HG03457 (cell line): ENCODE results near the gene LBHD2.
"Not testable (repeated sequence)": the region's sequence is repeated elsewhere in the genome, so short reads cannot be mapped to it uniquely, and the experiment has no call there.

Experiments used
- ATAC-seq: cut with Tn5 transposase; IDR thresholded peaks from one replicate; pipeline ENCODE4 v1.9.1; 2021; ENCODE audit warnings: moderate number of reproducible peaks; ENCODE audit not compliant: unreplicated experiment

Gene LBHD2

DNA sequence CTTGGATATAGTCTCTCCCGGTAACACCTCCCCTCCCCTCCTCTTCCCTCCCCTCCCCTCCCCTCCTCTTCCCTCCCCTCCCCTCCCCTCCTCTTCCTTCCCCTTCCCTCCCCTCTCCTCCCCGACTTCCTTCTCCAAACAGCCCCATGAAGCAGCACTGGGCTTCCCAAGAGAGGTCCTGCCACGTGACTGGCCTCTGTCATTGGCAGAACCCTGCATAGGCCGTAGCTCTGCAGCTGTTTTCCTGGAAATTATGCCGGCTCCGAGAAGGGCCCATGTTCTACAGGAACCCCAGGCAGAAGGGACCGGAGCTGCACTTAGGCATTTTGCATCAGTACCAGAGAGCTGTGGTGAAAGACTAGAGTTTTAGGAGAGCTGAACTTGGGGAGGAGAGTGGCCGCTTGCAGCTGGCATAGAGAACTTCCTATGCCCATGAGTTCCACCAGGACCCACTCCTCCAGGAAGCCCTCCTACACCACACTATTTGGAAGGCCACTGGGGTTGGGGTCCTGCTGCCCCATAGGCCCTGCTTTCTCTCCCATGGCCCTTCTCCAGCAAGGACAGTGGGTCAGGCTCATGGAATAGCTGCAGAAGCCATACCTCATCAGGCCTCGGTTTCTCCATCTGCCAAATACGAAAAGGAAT lies 34.1 kb downstream of the LBHD2 start:
- no peak for ATAC-seq

DNA sequence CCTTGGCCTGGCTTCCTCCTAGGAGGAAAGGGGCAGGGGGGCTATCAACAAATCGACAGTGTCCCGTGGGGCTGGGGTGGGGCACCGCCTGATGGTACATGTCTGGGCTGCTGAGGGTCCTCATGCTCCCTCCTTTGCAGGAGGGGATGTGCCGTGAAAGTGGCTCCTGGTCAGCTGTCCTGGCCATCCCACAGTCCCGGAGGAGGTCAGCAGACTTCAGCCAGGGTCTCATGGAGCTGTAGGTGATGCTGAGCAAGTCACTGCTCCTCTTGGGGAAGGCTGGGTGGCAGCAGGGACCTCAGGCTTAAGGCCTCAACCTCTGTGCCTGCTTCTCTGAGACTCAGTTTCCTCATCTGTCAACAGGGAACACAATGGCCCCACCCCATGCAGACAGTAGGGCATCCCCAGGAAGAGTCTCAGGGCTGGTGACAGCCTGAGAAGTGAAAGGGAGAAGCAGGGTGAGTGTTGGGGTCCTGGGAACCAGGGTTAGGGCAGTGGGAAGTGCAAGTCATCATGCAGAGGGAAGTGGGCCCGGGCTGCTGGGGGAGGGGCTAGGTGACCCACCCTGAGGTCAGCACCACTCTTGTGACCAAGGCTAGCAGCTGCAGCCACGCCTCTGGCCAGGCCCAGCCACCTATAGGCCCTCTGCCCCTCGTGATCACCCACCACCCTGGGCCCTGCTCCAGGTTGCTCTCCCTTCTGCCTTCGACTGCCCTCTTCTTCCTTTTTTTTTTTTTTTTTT lies 34.8 kb downstream of the LBHD2 start:
- no peak for ATAC-seq

GRCh38 chr14:103119527-103119926 lies 35.5 kb downstream of the LBHD2 start:
- not testable (repeated sequence) for ATAC-seq

DNA sequence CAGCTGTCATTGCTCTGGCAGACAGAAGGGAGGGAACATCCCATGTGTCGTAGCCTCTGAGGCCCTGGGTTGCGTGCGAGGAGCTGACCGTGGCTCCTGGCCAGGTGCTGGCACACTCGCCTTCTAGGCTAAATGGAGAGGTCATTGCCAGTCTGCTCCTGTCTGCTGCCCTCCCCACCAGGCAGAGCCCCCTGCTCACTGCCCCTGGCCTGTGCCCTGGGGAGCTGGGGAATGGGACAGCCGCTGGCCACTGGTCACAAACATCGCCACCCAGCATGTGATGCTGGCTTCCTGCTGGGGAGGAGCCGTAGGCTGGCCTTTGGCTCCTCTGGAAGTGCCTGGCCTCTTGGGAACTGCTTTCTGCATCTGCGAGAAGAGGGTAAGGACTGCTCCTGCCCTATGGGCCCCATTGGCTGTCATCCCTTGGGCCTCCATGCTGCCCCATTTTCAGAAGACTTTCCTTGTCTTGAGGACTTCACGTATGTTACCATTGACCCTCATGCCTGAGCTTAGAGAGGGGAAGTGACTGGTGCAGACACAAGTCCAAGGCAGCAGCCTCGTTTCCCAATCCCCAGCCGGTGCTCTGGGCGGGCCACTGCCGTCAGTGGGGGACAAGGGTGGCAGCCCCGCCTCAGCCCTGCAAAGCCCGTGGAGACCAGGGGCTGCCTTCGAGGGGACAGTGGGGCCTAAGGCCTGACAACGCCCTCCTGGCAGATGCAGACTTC lies 37.3 kb downstream of the LBHD2 start:
- ATAC-seq = no peak

- no peak for ATAC-seq
These were observed 38.0 kb downstream of the LBHD2 start for GRCh38 chr14:103121846-103122584.

- no peak for ATAC-seq
These were observed 38.6 kb downstream of the LBHD2 start for GRCh38 chr14:103122585-103122946.

GRCh38 chr14:103122947-103123633 lies 39.1 kb downstream of the LBHD2 start, which contains the start of gene TNFAIP2:
Gene TNFAIP2, plus strand, starts transcription at chr14:103123461. Its CDS starts 2,997 bp downstream, at chr14:103126458.
- ATAC-seq = no peak

GRCh38 chr14:103123634-103124500 lies 39.9 kb downstream of the LBHD2 start:
- ATAC-seq = no peak

- ATAC-seq = no peak
These were observed 40.5 kb downstream of the LBHD2 start for GRCh38 chr14:103124501-103125001.

GRCh38 chr14:103125098-103126070 lies 41.4 kb downstream of the LBHD2 start:
- no peak for ATAC-seq

GRCh38 chr14:103126088-103126872 lies 42.3 kb downstream of the LBHD2 start:
- no peak for ATAC-seq

DNA sequence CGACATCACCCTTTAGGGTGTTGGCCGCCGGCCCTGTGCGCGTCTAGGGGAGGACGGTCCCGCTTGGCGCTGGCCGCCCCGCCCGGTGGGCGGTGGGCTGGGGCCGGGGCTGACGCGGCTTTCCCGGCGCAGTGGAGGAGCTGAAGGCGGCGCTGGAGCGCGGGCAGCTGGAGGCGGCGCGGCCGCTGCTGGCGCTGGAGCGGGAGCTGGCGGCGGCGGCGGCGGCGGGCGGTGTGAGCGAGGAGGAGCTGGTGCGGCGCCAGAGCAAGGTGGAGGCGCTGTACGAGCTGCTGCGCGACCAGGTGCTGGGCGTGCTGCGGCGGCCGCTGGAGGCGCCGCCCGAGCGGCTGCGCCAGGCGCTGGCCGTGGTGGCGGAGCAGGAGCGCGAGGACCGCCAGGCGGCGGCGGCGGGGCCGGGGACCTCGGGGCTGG lies 42.9 kb downstream of the LBHD2 start:
- ATAC-seq = no peak

DNA sequence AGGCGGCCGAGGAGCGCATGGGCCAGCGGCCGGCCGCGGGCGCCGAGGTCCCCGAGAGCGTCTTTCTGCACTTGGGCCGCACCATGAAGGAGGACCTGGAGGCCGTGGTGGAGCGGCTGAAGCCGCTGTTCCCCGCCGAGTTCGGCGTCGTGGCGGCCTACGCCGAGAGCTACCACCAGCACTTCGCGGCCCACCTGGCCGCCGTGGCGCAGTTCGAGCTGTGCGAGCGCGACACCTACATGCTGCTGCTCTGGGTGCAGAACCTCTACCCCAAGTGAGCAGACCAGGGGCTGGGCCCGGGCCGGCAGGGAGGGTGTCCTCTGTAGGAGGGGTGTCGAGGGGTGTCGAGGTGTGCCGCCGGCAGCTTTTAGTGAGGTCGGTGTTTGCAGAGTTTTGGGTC lies 43.3 kb downstream of the LBHD2 start:
- no peak for ATAC-seq

GRCh38 chr14:103127861-103128598 lies 44.0 kb downstream of the LBHD2 start:
- no peak for ATAC-seq

DNA sequence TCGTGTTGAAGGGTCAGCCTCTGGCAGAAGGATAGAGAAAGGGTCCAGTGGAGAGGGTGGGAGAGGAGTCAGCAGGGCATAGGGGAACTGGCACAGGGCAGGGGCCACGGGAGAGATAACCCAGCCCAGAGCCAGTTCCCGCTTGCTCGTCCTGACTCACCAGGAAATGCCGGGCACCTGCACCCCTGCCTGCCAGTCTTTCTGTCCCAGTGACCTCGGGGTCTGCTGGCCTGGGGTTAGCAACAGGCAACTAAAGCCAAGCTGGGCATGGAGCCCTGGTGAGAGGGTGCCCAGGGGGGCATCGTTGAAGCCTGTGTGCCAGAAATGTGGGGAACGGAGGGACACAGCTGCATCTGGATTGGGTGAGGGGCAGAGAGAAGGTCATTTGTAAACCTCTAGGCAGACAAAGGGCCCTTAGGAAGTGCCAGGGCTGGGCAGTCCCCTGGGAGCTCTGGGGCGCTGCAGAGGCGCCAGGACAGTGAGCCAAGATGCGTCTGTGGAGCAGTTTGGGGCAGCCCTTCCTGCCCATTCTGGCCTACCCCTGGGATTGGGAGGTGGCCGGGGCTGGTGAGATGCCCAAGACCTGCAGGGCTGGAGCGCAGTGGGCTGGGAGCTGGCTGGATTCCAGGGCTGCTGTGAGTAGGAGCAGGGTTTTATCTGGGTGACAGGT lies 44.8 kb downstream of the LBHD2 start:
- ATAC-seq = no peak

GRCh38 chr14:103129301-103130016 lies 45.4 kb downstream of the LBHD2 start:
- no peak for ATAC-seq
